ENCODE results near the gene CLCN7. TPM values are rescaled to one million over a fixed set of nuclear protein-coding genes. Genes with fewer than 3 reads are reported as not detected.

CLCN7 gene
- total RNA-seq, 1 donor from 2014 or later = 100 TPM

- no peak for DNase-seq (ENCODE audit: extremely low read depth, low read depth, low spot score)
Observed at GRCh38 chr16:1432388-1433262, 42.2 kb downstream of the CLCN7 start.

- DNase-seq (ENCODE audit: extremely low read depth, low read depth, low spot score) = no peak
Observed at GRCh38 chr16:1431497-1432270, 43.1 kb downstream of the CLCN7 start.

GRCh38 chr16:1430759-1431496 is 43.9 kb downstream of the CLCN7 start, which contains the start of gene PERCC1:
PERCC1 (plus strand) TSS chr16:1431078; CDS start chr16:1432594, 1,516 bp downstream.
- no peak for DNase-seq (ENCODE audit: extremely low read depth, low read depth, low spot score)

GRCh38 chr16:1430214-1430758 is 44.5 kb downstream of the CLCN7 start:
- no peak for DNase-seq (ENCODE audit: extremely low read depth, low read depth, low spot score)

- no peak for DNase-seq (ENCODE audit: extremely low read depth, low read depth, low spot score)
Observed at GRCh38 chr16:1429631-1430030, 45.2 kb downstream of the CLCN7 start.

GRCh38 chr16:1429012-1429411 is 45.8 kb downstream of the CLCN7 start:
- no peak for DNase-seq (ENCODE audit: extremely low read depth, low read depth, low spot score)

GRCh38 chr16:1428511-1428910 is 46.3 kb downstream of the CLCN7 start:
- DNase-seq (ENCODE audit: extremely low read depth, low read depth, low spot score) = no peak

GRCh38 chr16:1427473-1428461 is 47.1 kb downstream of the CLCN7 start:
- no peak for DNase-seq (ENCODE audit: extremely low read depth, low read depth, low spot score)

- DNase-seq (ENCODE audit: extremely low read depth, low read depth, low spot score) = no peak
Observed at GRCh38 chr16:1426734-1427471, 47.9 kb downstream of the CLCN7 start.

- no peak for DNase-seq (ENCODE audit: extremely low read depth, low read depth, low spot score)
Observed at GRCh38 chr16:1425616-1426370, 49.0 kb downstream of the CLCN7 start.

GRCh38 chr16:1424028-1424427 is 50.8 kb downstream of the CLCN7 start:
- DNase-seq (ENCODE audit: extremely low read depth, low read depth, low spot score) = no peak

GRCh38 chr16:1422076-1422475 is 52.8 kb downstream of the CLCN7 start:
- DNase-seq (ENCODE audit: extremely low read depth, low read depth, low spot score) = no peak

- no peak for DNase-seq (ENCODE audit: extremely low read depth, low read depth, low spot score)
Observed at GRCh38 chr16:1420111-1420539, 54.7 kb downstream of the CLCN7 start.

GRCh38 chr16:1416521-1416941 is 58.3 kb downstream of the CLCN7 start:
- DNase-seq (ENCODE audit: extremely low read depth, low read depth, low spot score) = no peak

GRCh38 chr16:1414532-1415260 is 60.1 kb downstream of the CLCN7 start, which contains the start of gene UNKL:
UNKL (minus strand) TSS chr16:1414704; CDS start chr16:1414691, 13 bp downstream.
- DNase-seq (ENCODE audit: extremely low read depth, low read depth, low spot score) = no peak

- DNase-seq (ENCODE audit: extremely low read depth, low read depth, low spot score) = no peak
Observed at GRCh38 chr16:1413684-1414531, 60.9 kb downstream of the CLCN7 start.

All from glomerular endothelial cell (primary cell).